GM19438 (cell line): ENCODE measurements around the gene GDAP1L1.
"Not testable (repeated sequence)": the region's sequence is repeated elsewhere in the genome, so short reads cannot be mapped to it uniquely, and the experiment has no call there.

Experiments
- ATAC-seq: cut with Tn5 transposase; IDR thresholded peaks from one replicate; pipeline ENCODE4 v1.9.1; 2021; ENCODE audit warnings: low read depth; ENCODE audit not compliant: unreplicated experiment

GDAP1L1 gene

DNA sequence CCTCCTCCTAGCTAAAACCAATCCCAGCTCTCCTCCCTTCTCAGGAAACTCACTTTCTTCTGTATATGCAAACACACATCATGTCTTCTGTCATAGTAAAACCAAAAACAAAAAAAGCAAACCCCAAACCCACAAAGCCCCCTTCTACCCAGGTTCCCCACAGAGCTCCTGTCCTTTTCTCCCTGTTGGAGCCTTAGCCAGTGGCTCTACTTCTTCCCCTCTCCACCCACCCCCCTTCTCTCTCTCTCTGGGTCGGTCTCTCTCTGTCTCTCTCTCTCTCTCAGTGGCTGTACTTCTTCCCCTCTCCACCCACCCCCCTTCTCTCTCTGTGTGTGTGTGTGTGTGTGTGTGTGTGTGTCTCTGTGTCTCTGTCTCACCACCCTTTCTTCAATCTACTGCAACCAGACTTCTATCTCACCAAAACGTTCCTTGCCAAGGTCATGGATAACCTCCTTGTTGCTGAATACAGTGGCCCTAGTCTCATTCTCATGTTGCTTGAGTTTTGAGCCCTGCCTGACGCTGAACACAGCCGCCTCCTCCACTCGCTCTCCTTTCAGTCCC, 27.9 kb upstream of the GDAP1L1 start:
- ATAC-seq = no peak

DNA sequence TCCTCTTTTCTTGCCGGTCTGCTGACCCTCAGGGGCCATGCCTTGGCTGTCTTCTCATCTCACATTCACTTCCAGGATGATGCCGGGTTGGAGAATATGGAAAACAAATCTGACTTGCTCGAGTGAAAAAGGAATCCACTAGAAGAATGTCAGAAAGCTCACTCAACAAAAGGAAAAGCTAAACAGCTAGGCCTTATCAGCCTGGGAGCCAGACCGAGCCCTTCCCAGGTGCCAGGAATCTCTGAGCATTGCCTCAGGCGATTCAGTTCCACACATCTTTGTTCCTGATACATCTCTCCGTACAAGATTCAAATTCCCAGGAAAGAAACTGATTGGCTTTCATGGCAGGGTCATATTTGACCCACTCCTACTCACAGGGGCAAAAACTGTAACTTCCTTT, 27.3 kb upstream of the GDAP1L1 start:
- no peak for ATAC-seq

GRCh38 chr20:44221368-44221954, 25.6 kb upstream of the GDAP1L1 start:
- ATAC-seq = no peak

GRCh38 chr20:44222027-44222426, 25.1 kb upstream of the GDAP1L1 start:
- ATAC-seq = no peak

DNA sequence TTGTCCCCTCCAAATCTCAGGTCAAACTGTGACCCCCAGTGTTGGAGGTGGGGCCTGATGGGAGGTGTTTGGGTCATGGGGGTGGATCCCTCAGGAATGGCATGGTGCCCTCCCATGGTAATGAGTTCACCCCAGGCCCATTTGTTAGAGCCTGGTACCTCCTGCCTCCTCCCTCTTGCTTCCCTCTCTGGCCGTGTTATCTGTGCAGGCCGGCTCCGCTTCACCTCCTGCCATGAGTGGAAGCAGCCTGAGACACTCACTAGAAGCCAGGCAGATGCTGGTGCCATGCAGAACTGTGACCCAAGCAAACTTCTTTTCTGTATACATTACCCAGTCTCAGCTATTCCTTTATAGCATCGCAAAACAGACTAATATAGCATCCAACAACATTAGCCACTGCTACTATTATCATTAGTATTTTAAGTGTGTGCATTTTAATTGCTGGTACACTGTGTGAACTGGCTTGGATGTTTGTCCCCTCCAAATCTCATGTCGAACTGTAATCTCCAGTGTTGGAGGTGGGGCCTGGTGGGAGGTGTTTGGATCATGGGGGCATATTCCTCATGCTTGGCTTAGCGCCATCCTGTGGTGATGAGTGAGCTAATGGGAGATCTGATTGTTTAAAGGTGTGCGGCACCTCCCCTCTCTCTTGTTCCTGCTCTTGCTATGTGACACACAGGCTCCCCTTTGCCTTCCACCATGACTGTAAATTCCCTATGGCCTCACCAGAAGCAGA, 24.3 kb upstream of the GDAP1L1 start:
- no peak for ATAC-seq

- no peak for ATAC-seq
Observed at GRCh38 chr20:44223721-44224120, 23.4 kb upstream of the GDAP1L1 start.

- no peak for ATAC-seq
Observed at GRCh38 chr20:44224637-44225036, 22.5 kb upstream of the GDAP1L1 start.

DNA sequence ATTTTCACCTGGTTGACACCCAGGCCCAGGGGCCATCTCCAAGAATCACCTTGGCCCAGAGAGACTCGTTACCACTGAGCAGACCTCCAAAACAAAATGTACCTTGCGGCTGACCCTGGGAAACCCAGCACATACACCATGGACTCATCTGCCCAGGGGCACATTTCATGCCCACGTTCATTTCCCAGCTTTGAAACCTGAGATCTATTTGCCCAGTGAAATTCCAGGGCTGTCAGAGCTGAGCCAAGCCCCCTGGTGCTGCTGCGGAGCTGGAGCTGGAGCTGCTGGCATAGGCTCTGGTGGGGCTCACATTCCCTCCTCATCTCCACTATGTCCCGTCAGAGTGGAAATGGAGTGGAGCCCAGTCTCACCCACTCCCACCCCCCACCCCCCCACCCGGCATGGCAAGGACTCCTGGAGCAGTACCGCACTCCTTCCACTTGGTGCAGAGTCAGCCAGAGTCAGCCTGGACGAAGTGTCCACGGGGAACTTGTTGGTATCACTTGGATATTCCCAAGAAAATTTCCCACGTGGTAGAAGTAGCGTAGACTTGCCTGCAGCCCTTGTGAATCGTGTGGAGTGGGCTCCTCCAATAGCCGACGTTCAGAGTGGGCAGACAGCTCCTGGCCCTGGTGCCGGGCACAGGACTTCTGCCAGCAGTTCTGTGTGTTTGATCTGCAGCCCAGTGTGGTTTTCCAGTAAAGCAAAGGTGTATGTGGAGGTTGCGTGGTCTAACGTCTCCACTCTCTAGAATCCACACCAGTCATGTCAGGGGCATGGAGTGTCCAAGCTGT, 18.4 kb upstream of the GDAP1L1 start:
- ATAC-seq = no peak

- ATAC-seq = no peak
Observed at GRCh38 chr20:44231193-44231592, 15.9 kb upstream of the GDAP1L1 start.

GRCh38 chr20:44231713-44232468, 15.2 kb upstream of the GDAP1L1 start:
- ATAC-seq = no peak

GRCh38 chr20:44232469-44232856, 14.6 kb upstream of the GDAP1L1 start:
- ATAC-seq = not testable (repeated sequence)

DNA sequence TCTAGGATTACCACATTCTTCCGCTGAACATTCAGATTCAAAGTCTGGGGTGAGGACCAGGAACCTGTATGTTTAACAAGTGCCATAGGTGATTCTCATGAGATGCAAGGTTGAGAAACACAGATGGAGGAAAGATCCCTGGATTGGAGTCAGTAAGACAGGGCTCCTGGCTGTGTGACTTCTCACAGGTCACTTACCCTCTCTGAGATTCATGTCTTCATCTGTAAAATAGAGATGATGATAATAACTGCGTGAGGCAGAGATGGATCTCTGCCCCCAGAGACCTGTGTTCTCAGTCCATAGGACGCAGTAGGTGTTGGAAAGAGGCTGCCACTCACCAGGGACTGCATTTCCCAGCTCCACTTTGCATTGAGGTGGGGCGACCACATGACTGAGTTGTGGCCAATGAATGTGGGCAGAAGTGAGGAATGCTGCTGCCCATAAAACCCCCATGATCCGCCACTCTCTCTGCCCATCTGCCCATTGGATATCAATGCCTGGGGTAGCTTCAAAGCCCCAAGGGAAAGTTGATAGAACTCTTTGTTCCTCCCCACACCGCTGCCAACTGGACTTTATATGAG, 13.6 kb upstream of the GDAP1L1 start:
- no peak for ATAC-seq

GRCh38 chr20:44234566-44235317, 12.4 kb upstream of the GDAP1L1 start:
- ATAC-seq = no peak

DNA sequence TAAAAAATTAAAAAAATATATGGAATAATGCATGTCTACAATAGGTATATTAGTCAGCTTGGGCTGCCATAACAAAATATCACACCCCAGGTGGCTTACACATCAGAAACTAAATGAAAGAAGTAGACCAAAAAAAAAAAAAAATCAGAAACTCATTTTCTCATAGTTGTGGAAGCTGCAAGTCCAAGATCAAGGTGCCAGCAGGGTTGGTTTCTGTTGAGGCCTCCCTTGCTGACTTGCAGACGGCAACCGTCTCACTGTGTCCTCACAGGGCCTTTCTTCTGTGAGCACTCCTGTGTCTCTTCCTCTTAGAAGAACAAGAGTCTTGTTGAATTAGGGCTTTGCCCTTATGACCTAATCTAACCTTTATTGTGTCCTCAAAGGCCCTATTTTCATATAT, 11.4 kb upstream of the GDAP1L1 start:
- ATAC-seq = no peak

DNA sequence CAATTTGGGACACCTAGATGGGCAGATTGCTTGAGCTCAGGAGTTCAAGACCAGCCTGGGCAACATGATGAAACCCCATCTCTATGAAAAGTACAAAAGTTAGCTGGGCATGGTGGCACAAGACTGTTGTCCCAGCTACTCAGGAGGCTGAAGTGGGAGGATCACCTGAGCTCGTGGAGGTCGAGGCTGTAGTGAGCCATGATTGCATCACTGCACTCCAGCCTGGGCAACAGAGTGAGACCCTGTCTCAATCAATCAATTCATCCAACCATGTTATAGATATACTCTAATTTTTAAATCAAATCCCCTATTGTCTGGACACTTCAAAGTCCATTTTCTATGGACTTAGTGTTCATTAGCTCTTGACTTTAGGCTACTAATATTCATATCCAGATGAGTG, 10.3 kb upstream of the GDAP1L1 start:
- ATAC-seq = not testable (repeated sequence)

- ATAC-seq = no peak
Observed at GRCh38 chr20:44241796-44242195, 5.3 kb upstream of the GDAP1L1 start.

GRCh38 chr20:44245977-44246376, 1.1 kb upstream of the GDAP1L1 start:
- ATAC-seq = no peak

DNA sequence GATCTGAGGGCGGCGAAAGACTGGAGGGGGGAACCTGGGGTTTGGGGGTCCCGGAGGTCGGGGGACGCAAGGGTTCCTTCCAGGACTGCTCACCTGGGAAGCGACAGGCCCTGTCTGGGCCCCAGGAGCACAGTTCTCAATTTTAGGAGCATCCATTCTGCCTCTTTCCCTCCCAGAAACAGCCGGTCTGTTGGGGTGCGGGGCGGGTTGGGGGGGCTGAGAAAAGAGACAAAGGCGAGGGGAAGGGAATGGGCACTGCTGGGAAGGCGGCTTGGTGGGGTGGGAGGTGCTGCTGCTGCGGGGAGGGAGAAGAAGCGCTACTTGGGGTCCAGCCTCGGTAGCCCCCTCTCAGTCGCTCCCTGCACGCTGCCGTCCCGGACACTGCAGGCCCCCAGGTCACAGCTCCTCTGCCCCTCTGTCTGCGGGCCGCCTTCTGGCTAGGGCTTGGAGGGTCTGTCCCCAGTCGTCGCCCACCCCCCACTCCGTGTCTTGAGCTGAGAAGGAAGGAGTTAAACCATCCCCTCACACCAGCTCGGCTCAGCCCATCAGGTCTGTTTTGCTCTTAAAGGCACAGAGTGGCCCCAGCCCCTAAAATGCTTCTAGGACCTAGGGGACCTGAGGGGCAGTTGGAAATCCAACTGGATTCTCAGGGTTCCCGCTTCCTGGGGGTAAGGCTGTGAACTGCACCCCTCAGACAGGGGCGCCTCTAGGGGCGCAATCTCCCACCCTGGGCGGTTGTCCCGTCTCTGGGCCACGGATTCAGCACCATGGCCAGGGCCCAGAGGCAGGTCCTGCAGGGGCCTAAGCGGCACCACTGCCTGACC, 690 bp downstream of the GDAP1L1 start:
- no peak for ATAC-seq

DNA sequence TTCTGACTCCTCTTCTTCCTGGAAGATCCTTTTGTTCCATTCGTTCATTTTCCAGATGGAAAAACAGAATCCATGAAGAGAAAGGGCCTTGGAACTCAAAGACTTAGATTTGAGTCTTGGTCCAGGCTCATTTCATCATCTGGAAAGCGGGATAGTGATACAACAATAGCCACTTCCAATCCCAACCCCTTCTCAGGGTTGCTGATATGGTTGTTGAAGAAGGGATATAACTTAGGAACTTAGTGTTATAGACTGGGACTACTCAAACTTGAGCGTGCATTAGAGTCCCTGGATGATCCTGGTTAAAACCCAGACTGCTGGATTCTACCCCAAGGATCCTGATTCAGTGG, 1.3 kb downstream of the GDAP1L1 start:
- ATAC-seq = no peak
